Heart right ventricle (tissue), 16 donors: ENCODE results near the gene HDAC9. TPM values are rescaled to one million over a fixed set of nuclear protein-coding genes. Genes with fewer than 3 reads are reported as not detected.

Experiments
- ATAC-seq, 8 donors: fragments of 200-7000 bp; cut with Tn5 transposase; one replicate each; pipeline ENCODE4 v1.9.1; 2020; ENCODE audit warnings: mild to moderate bottlenecking in 8 of 8, moderate library complexity in 8 of 8, moderate number of reproducible peaks in 1 of 8
- DNase-seq, 2 donors: peaks; one replicate each; pipeline ENCODE4 v3.0.0-alpha.2; 2020
- H3K27ac ChIP-seq, 10 donors: fragments of 200-600 bp; sonication (generic) in 2 of 10; one replicate each; pipeline versions ENCODE4 v1.5.0 to v1.8.0; 2020 to 2022; ENCODE audit warnings: mild to moderate bottlenecking in 3 of 10
- H3K27me3 ChIP-seq, 7 donors: fragments of 200-600 bp; one replicate each; pipeline ENCODE4 v1.8.0; 2021 to 2022; ENCODE audit warnings: mild to moderate bottlenecking in 2 of 7
- H3K36me3 ChIP-seq, 9 donors: fragments of 200-600 bp; sonication (generic) in 1 of 9; one replicate each; pipeline versions ENCODE4 v1.5.0 to v1.8.0; 2020 to 2022; ENCODE audit warnings: mild to moderate bottlenecking in 2 of 9
- H3K4me1 ChIP-seq, 9 donors: fragments of 200-600 bp; sonication (generic) in 1 of 9; one replicate each; pipeline versions ENCODE4 v1.5.0 to v1.8.0; 2020 to 2022; ENCODE audit warnings: mild to moderate bottlenecking in 4 of 9
- H3K4me3 ChIP-seq, 10 donors: fragments of 200-600 bp; sonication (generic) in 2 of 10; one replicate each; pipeline versions ENCODE4 v1.5.0 to v1.8.0; 2020 to 2022; ENCODE audit warnings: mild to moderate bottlenecking in 7 of 10, moderate library complexity in 2 of 10
- H3K9me3 ChIP-seq, 11 donors: fragments of 200-600 bp in 10 of 11; sonication (generic) in 2 of 11; one replicate each; pipeline versions ENCODE4 v1.5.0 to v1.8.0; 2013 to 2022; ENCODE audit warnings: mild to moderate bottlenecking in 2 of 11, control low read depth in 1 of 11, moderate library complexity in 1 of 11
- whole genome bisulfite sequencing, 2 donors: extraction: QIAGEN DNeasy Blood & Tissue Kit; methylation state at CpG; one replicate each; pipeline ENCODE4 v1.1.7; 2013; ENCODE audit warnings: inconsistent platforms in 1 of 2; 5-methylcytosine and 5-hydroxymethylcytosine counted together
- intact Hi-C, 10 donors: fragments of 100-400 bp; cut with DNase I; formaldehyde crosslinking; loops; one replicate each; pipeline versions ENCODE4 v1.11.1 to v1.14.2; 2022
- polyA plus RNA-seq, 2 donors: library from polyadenylated mRNA; stranded (reverse); fragments of 200-250 nt; gene quantifications; one replicate each; pipeline ENCODE4 v1.2.3, GENCODE V29; 2013
- total RNA-seq, 10 donors: library from RNA; stranded (reverse); fragmentation: NEBNext Ultra II Directional in 3 of 10; extraction: Animal tissue kit (Norgen Biotek cat#: 25700) in 3 of 10; gene quantifications; one replicate each; pipeline versions ENCODE4 v1.2.1 to v1.2.4, GENCODE V29; 2021 to 2023
- TF ChIP-seq, protein P1 (sequence below), 9 donors: fragments of 200-600 bp; sonication (generic) in 2 of 9; IDR thresholded peaks; one replicate each; pipeline versions ENCODE4 v1.5.0 to v1.8.0; 2021 to 2022; ENCODE audit warnings: antibody characterized with exemption in 9 of 9, mild to moderate bottlenecking in 5 of 9, moderate library complexity in 1 of 9
- donor health status: Arrhythmogenic right ventricular cardiomyopathy.
- donor health status: ischemic (EF 13 %, LVEDD 7.1; RV severe dilation, severe dysfunction).
- donor health status: healthy with polysubstance abuse.
- donor health status: DM: no; HTN: yes; CAD: no.
- donor health status: DM: no; HTN: no; CAD: no.
- donor health status: ischemic (EF 25% LVEDD 6.9; RV normal size, moderate dysfunction).
- donor health status: ischemic (EF 25% LVEDD 5.7; RV mildly dilated, moderate dysfunction).
- donor health status: healthy.
- donor health status: DM: yes; HTN: yes; CAD: no.
- donor health status: Ischemic cardiomyopathy.
- donor health status: ischemic (EF 35%, LVEDD 5.7; RV mildly dilated, moderate dysfunction).
- donor health status: nonischemic (EF 11% LVEDD 7.7; RV severe dilation, severe dysfunction).
- donor health status: DM: yes; HTN: yes; CAD: no.
- donor health status: PGD.
- donor health status: ischemic (EF 29% LVEDD 5.4; RV normal size, mild dysfunction).
- donor health status: nonischemic (EF 23%, LVEDD 6.1; RV moderate dilation, normal function).

The HDAC9 gene
- total and polyA plus RNA-seq, 12 donors = 1.9 to 66.1 (median 38.6) TPM

GRCh38 chr7:18996583-18996982, 501.0 kb downstream of the HDAC9 start:
- Histone ChIP-seq H3K9me3 (no peaks in the 10 kb centered on the region), H3K27me3 (no peaks in the 10 kb centered on the region), H3K27ac (no peak overlapping the region), H3K4me1 (no peaks in the 10 kb centered on the region), H3K4me3 (no peak overlapping the region), H3K36me3 (no peaks in the 10 kb centered on the region)
- TF ChIP-seq, protein P1, sequence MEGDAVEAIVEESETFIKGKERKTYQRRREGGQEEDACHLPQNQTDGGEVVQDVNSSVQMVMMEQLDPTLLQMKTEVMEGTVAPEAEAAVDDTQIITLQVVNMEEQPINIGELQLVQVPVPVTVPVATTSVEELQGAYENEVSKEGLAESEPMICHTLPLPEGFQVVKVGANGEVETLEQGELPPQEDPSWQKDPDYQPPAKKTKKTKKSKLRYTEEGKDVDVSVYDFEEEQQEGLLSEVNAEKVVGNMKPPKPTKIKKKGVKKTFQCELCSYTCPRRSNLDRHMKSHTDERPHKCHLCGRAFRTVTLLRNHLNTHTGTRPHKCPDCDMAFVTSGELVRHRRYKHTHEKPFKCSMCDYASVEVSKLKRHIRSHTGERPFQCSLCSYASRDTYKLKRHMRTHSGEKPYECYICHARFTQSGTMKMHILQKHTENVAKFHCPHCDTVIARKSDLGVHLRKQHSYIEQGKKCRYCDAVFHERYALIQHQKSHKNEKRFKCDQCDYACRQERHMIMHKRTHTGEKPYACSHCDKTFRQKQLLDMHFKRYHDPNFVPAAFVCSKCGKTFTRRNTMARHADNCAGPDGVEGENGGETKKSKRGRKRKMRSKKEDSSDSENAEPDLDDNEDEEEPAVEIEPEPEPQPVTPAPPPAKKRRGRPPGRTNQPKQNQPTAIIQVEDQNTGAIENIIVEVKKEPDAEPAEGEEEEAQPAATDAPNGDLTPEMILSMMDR (IDR thresholded peaks at IDR 0.05) = no peak
- DNase-seq (no peak), ATAC-seq (no peak)
- intact Hi-C loops = no loop called here
- 94 to 95% methylated on average over 2 of the region's 2 CpGs for WGBS, 2 donors

DNA sequence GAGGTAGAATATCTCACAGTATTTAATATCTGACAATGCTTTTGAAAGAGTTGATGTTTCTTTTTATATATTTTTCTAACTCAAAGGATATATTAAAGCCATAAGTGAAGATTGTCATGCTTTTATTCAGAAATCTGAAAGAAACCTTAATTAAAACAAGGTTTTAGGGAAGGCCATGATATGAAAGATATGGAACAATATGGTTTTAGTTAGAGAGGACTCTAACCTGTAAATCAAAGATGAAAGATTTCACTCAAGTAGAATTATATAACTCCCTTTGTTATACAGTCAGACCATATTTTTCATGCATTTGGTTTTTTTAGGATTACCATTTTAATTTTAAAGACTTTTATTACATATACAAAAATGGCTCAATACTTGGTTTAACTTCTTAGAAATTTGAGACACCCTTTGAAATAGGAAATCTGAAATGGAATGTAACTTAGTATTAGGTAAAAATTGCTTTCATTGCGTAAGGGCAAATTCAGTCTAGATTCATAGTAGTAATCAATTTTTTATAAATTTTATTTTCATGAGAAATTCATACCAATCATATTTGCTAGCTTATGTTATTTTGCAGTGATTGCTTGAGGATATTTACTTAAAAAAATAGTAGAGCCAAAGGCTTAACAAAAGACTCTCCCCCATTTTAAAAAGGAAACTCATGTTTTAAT, 502.1 kb downstream of the HDAC9 start:
- 97 to 100% methylated on average over 1 of the region's 1 CpG for WGBS, 2 donors
- no peaks in the 10 kb centered on the region for H3K9me3 ChIP-seq
- H3K27ac ChIP-seq = no peak overlapping the region
- no peaks in the 10 kb centered on the region for H3K27me3 ChIP-seq
- TF ChIP-seq, protein P1 (IDR thresholded peaks at IDR 0.05) = no peak
- DNase-seq (no peak), ATAC-seq (no peak)
- H3K36me3 ChIP-seq = no peaks in the 10 kb centered on the region
- intact Hi-C loops = no loop called here
- H3K4me3 ChIP-seq = no peak overlapping the region
- H3K4me1 ChIP-seq = no peaks in the 10 kb centered on the region

DNA sequence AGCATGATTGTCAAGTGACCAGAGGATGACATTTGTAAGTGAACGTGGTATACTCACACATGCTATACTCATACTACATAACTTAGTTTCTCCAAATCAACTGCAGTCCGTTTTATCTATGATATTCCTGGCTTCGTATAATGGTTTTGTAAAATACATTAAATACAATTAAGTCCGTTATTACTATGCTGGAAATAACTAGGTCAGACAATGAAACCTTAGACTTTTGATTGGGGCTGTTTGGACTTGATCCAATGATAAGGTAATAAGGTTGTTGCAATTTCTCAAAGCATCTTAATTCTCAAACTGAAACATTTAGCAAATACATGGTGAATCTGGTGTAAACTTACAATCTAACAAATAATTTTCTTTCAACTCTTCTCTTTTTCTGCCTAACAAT, 504.9 kb downstream of the HDAC9 start:
- TF ChIP-seq, protein P1 (IDR thresholded peaks at IDR 0.05) = no peak
- H3K36me3 ChIP-seq = no peaks in the 10 kb centered on the region
- H3K9me3 ChIP-seq = no peaks in the 10 kb centered on the region
- no peaks in the 10 kb centered on the region for H3K4me1 ChIP-seq
- no peak overlapping the region for H3K27ac ChIP-seq
- intact Hi-C loops = loop anchor here in 1 of 10 donors (10.0 kb wide), 1 partner anchor 56 kb away; no protein-coding TSS in a partner anchor
- WGBS, 2 donors = 88 to 89% methylated on average over 4 of the region's 4 CpGs
- ATAC-seq (no peak), DNase-seq (no peak)
- no peak overlapping the region for H3K4me3 ChIP-seq
- H3K27me3 ChIP-seq = no peaks in the 10 kb centered on the region

GRCh38 chr7:19001854-19002253, 506.3 kb downstream of the HDAC9 start:
- TF ChIP-seq, protein P1 (IDR thresholded peaks at IDR 0.05) = no peak
- no peak overlapping the region for H3K4me3 ChIP-seq
- H3K36me3 ChIP-seq = no peaks in the 10 kb centered on the region
- no peak overlapping the region for H3K27ac ChIP-seq
- 50 to 55% methylated on average over 1 of the region's 1 CpG for WGBS, 2 donors
- intact Hi-C loops = loop anchor here in 1 of 10 donors (10.0 kb wide), 1 partner anchor 57 kb away; no protein-coding TSS in a partner anchor
- H3K27me3 ChIP-seq = no peaks in the 10 kb centered on the region
- H3K4me1 ChIP-seq = no peaks in the 10 kb centered on the region
- DNase-seq (no peak), ATAC-seq (no peak)
- no peaks in the 10 kb centered on the region for H3K9me3 ChIP-seq
